Neural cell (in vitro differentiated cells): ENCODE measurements around the gene NOL7. TPM values are rescaled to one million over a fixed set of nuclear protein-coding genes. Genes with fewer than 3 reads are reported as not detected.

Experiments used
- H2AFZ ChIP-seq: fragments of 200-600, 300-800 bp; sonication (generic), shearing (Covaris generic); 2 replicates; pipeline ENCODE4 v1.6.0; 2014; ENCODE audit warnings: low read depth, mild to moderate bottlenecking, antibody characterized with exemption, low read length, moderate library complexity
- H3F3A ChIP-seq: fragments of 200-600 bp; shearing (Covaris generic); 2 replicates; pipeline ENCODE4 v1.6.1; 2016; ENCODE audit warnings: mild to moderate bottlenecking, moderate library complexity, mixed read lengths, antibody characterized with exemption, low read length; ENCODE audit not compliant: insufficient read depth, poor library complexity, severe bottlenecking
- H3K27ac ChIP-seq: fragments of 200-600, 300-800 bp; sonication (generic), shearing (Covaris generic); 2 replicates; pipeline ENCODE4 v1.5.1; 2014; ENCODE audit warnings: mild to moderate bottlenecking, low read length, moderate library complexity
- H3K27me3 ChIP-seq: fragments of 300-800, 200-600 bp; sonication (generic), shearing (Covaris generic); 2 replicates; pipeline ENCODE4 v1.6.0; 2014; ENCODE audit warnings: mild to moderate bottlenecking, low read depth, low read length, moderate library complexity; ENCODE audit not compliant: insufficient read depth
- H3K36me3 ChIP-seq: fragments of 300-800, 200-600 bp; sonication (generic), shearing (Covaris generic); 2 replicates; pipeline ENCODE4 v1.5.1; 2014; ENCODE audit warnings: mild to moderate bottlenecking, antibody characterized with exemption, low read length, moderate library complexity; ENCODE audit not compliant: insufficient read depth
- H3K4me2 ChIP-seq: fragments of 300-800, 200-600 bp; sonication (generic), shearing (Covaris generic); 2 replicates; pipeline ENCODE4 v1.6.0; 2014; ENCODE audit warnings: mild to moderate bottlenecking, low read length
- H3K4me3 ChIP-seq: fragments of 300-800, 200-600 bp; sonication (generic), shearing (Covaris generic); 2 replicates; pipeline ENCODE4 v1.5.1; 2014; ENCODE audit warnings: mild to moderate bottlenecking, low read length, moderate library complexity
- H3K79me2 ChIP-seq: fragments of 200-600 bp; shearing (Covaris generic); replicated peaks from 2 replicates; pipeline ENCODE4 v1.6.0; 2014; ENCODE audit warnings: mild to moderate bottlenecking, low read length, moderate library complexity; ENCODE audit not compliant: insufficient read depth
- H3K9ac ChIP-seq: fragments of 300-800, 200-600 bp; sonication (generic), shearing (Covaris generic); 2 replicates; pipeline ENCODE4 v1.6.1; 2016; ENCODE audit warnings: mild to moderate bottlenecking, low read length, mixed read lengths
- H3K9me2 ChIP-seq: fragments of 200-600 bp; shearing (Covaris generic); 2 replicates; pipeline ENCODE4 v1.6.1; 2016; ENCODE audit warnings: mild to moderate bottlenecking, low read length, mixed read lengths; ENCODE audit not compliant: insufficient read depth
- H3K9me3 ChIP-seq: fragments of 200-600, 300-800 bp; sonication (generic), shearing (Covaris generic); 2 replicates; pipeline ENCODE4 v1.6.1; 2016; ENCODE audit warnings: mild to moderate bottlenecking, mixed run types, low read length, moderate library complexity, mixed read lengths
- H4K20me1 ChIP-seq: fragments of 200-600 bp; shearing (Covaris generic); 2 replicates; pipeline ENCODE4 v1.6.1; 2016; ENCODE audit warnings: mild to moderate bottlenecking, mixed run types; ENCODE audit not compliant: insufficient read depth
- EP300 ChIP-seq: fragments of 450-650 bp; conservative IDR thresholded peaks from 2 replicates; pipeline ENCODE4 v1.6.1; 2014; ENCODE audit warnings: antibody characterized with exemption, mild to moderate bottlenecking, moderate library complexity; ENCODE audit not compliant: poor library complexity, severe bottlenecking
- EZH2 ChIP-seq: fragments of 200-600, 300-800 bp; shearing (Covaris generic), sonication (generic); IDR thresholded peaks from 2 replicates; pipeline ENCODE4 v1.6.1; 2014; ENCODE audit warnings: antibody characterized with exemption, low read length, borderline replicate concordance, mild to moderate bottlenecking; ENCODE audit not compliant: insufficient read depth, poor library complexity, severe bottlenecking
- MXI1 ChIP-seq: fragments of 450-650 bp; conservative IDR thresholded peaks from 2 replicates; pipeline ENCODE4 v1.6.1; 2014; ENCODE audit warnings: antibody characterized with exemption, mild to moderate bottlenecking; ENCODE audit not compliant: poor library complexity, severe bottlenecking
- POLR2AphosphoS5 ChIP-seq: IDR thresholded peaks from 2 replicates; pipeline ENCODE4 v1.6.1; 2012
- RAD21 ChIP-seq: fragments of 450-650 bp; conservative IDR thresholded peaks from 2 replicates; pipeline ENCODE4 v1.6.1; 2014; ENCODE audit warnings: antibody characterized with exemption, mild to moderate bottlenecking, moderate library complexity
- SMC3 ChIP-seq: fragments of 450-650 bp; conservative IDR thresholded peaks from 2 replicates; pipeline ENCODE4 v1.6.1; 2014; ENCODE audit warnings: antibody characterized with exemption, mild to moderate bottlenecking, moderate library complexity; ENCODE audit not compliant: poor library complexity
- TAF1 ChIP-seq: IDR thresholded peaks from 2 replicates; pipeline ENCODE4 v1.6.1; 2012; ENCODE audit warnings: low read depth
- polyA plus RNA-seq: library from polyadenylated mRNA; depleted of rRNA; stranded (reverse); fragments of >200 nt; gene quantifications from 2 replicates; pipeline ENCODE4 v1.2.3, GENCODE V29; 2014
- TF ChIP-seq, protein P1 (sequence below): fragments of 450-650 bp; IDR thresholded peaks from 2 replicates; pipeline ENCODE4 v1.5.1; 2014; ENCODE audit warnings: antibody characterized with exemption, mild to moderate bottlenecking, moderate library complexity; ENCODE audit not compliant: poor library complexity, severe bottlenecking
- TF ChIP-seq, protein P2 (sequence below): IDR thresholded peaks from 2 replicates; pipeline ENCODE4 v1.6.1; 2012; ENCODE audit warnings: borderline replicate concordance

The NOL7 gene
- polyA plus RNA-seq, 1 donor from 2014 or later: 117 TPM

DNA sequence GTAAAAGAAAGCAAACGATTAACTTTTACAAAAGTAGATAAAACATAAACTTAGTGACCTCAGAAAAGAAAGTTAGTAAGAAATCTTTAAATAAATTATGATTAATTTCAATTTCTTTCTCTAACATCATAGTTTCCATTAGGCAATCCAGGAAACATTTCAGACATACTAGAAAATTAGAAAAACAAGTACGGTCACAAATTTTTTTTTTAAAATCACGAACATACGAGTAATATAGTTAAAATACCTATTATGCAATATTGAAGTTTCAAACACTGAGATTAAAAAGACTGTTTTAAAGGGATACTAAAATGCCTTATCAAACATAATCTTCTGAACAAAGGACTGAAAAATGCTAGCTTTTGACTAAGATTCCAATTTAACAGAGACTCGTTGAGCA is 26.2 kb downstream of the NOL7 start:
- no peaks in the 10 kb centered on the region for H3K9me3 ChIP-seq
- H3K4me3 ChIP-seq: no peak overlapping the region
- no peaks in the 10 kb centered on the region for H3F3A ChIP-seq
- H3K9ac ChIP-seq: no peak overlapping the region
- H3K27me3 ChIP-seq: no peaks in the 10 kb centered on the region
- no peaks in the 10 kb centered on the region for H4K20me1 ChIP-seq
- no peaks in the 10 kb centered on the region for H3K79me2 ChIP-seq
- H3K9me2 ChIP-seq: no peaks in the 10 kb centered on the region
- no peak overlapping the region for H3K4me2 ChIP-seq
- no peak overlapping the region for H3K27ac ChIP-seq
- no peak overlapping the region for H2AFZ ChIP-seq
- TF ChIP-seq POLR2AphosphoS5 (no peak), RAD21 (no peak), EP300 (no peak), TAF1 (no peak), MXI1 (no peak), EZH2 (no peak), SMC3 (no peak)
- TF ChIP-seq, protein P1, sequence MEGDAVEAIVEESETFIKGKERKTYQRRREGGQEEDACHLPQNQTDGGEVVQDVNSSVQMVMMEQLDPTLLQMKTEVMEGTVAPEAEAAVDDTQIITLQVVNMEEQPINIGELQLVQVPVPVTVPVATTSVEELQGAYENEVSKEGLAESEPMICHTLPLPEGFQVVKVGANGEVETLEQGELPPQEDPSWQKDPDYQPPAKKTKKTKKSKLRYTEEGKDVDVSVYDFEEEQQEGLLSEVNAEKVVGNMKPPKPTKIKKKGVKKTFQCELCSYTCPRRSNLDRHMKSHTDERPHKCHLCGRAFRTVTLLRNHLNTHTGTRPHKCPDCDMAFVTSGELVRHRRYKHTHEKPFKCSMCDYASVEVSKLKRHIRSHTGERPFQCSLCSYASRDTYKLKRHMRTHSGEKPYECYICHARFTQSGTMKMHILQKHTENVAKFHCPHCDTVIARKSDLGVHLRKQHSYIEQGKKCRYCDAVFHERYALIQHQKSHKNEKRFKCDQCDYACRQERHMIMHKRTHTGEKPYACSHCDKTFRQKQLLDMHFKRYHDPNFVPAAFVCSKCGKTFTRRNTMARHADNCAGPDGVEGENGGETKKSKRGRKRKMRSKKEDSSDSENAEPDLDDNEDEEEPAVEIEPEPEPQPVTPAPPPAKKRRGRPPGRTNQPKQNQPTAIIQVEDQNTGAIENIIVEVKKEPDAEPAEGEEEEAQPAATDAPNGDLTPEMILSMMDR: no peak
- TF ChIP-seq, protein P2, sequence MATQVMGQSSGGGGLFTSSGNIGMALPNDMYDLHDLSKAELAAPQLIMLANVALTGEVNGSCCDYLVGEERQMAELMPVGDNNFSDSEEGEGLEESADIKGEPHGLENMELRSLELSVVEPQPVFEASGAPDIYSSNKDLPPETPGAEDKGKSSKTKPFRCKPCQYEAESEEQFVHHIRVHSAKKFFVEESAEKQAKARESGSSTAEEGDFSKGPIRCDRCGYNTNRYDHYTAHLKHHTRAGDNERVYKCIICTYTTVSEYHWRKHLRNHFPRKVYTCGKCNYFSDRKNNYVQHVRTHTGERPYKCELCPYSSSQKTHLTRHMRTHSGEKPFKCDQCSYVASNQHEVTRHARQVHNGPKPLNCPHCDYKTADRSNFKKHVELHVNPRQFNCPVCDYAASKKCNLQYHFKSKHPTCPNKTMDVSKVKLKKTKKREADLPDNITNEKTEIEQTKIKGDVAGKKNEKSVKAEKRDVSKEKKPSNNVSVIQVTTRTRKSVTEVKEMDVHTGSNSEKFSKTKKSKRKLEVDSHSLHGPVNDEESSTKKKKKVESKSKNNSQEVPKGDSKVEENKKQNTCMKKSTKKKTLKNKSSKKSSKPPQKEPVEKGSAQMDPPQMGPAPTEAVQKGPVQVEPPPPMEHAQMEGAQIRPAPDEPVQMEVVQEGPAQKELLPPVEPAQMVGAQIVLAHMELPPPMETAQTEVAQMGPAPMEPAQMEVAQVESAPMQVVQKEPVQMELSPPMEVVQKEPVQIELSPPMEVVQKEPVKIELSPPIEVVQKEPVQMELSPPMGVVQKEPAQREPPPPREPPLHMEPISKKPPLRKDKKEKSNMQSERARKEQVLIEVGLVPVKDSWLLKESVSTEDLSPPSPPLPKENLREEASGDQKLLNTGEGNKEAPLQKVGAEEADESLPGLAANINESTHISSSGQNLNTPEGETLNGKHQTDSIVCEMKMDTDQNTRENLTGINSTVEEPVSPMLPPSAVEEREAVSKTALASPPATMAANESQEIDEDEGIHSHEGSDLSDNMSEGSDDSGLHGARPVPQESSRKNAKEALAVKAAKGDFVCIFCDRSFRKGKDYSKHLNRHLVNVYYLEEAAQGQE: no peak
- H3K36me3 ChIP-seq: peaks cover 16% of the 10 kb centered on the region

DNA sequence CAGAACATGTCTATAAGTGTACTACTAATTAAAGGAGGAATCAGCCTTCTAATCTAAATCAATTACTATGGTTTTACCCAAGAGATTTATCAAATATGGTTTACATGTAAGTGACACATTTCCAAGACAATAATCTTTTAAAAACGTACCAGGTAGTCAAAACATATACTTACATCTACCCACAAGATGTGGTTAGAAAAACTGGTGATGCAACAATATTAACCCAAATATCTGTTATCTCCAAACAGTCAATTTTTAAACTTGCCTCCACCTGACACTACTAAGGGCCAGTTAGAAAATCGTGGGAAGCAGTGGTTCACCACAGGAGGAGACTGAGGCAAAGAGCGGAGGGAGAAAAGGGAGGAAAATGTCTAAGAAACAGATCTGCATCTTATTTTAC is 28.0 kb downstream of the NOL7 start:
- H3K4me2 ChIP-seq: no peak overlapping the region
- no peak overlapping the region for H3K9ac ChIP-seq
- no peak overlapping the region for H3K4me3 ChIP-seq
- no peaks in the 10 kb centered on the region for H3K9me3 ChIP-seq
- no peaks in the 10 kb centered on the region for H3F3A ChIP-seq
- H2AFZ ChIP-seq: no peak overlapping the region
- no peaks in the 10 kb centered on the region for H4K20me1 ChIP-seq
- H3K36me3 ChIP-seq: peaks cover 5% of the 10 kb centered on the region
- no peaks in the 10 kb centered on the region for H3K27me3 ChIP-seq
- TF ChIP-seq EZH2: no peak
- no peak for TF ChIP-seq POLR2AphosphoS5
- TF ChIP-seq, protein P2: no peak
- no peak for TF ChIP-seq SMC3
- no peak for TF ChIP-seq TAF1
- TF ChIP-seq EP300: no peak
- TF ChIP-seq MXI1: no peak
- TF ChIP-seq, protein P1: no peak
- TF ChIP-seq RAD21: no peak
- no peak overlapping the region for H3K27ac ChIP-seq
- no peaks in the 10 kb centered on the region for H3K79me2 ChIP-seq
- no peaks in the 10 kb centered on the region for H3K9me2 ChIP-seq
